Vagina (tissue), 2 donors: Measurements from ENCODE around the gene GPX1. TPM values are rescaled to one million over a fixed set of nuclear protein-coding genes. Genes with fewer than 3 reads are reported as not detected.

ENCODE experiments used
- DNase-seq, 2 donors: peaks; one replicate each; pipeline ENCODE4 v3.0.0-alpha.2; 2017; ENCODE audit errors: extremely low spot score in 2 of 2
- H3K27ac ChIP-seq: fragments of 200-600 bp; sonication (generic); one replicate; pipeline ENCODE4 v1.5.1; 2019
- H3K27me3 ChIP-seq: fragments of 200-600 bp; sonication (generic); one replicate; pipeline ENCODE4 v1.5.1; 2019
- H3K36me3 ChIP-seq, 2 donors: fragments of 200-600 bp; sonication (generic); one replicate each; pipeline ENCODE4 v1.5.1; 2017 to 2019
- H3K4me1 ChIP-seq: fragments of 200-600 bp; sonication (generic); one replicate; pipeline ENCODE4 v1.5.1; 2019
- H3K4me3 ChIP-seq, 2 donors: fragments of 200-600 bp; sonication (generic); 1 replicate in 1 of 2; 2 replicates in 1 of 2; pipeline ENCODE4 v1.5.1; 2016 to 2019
- H3K9me3 ChIP-seq: fragments of 200-600 bp; sonication (generic); one replicate; pipeline ENCODE4 v1.5.1; 2019
- CTCF ChIP-seq, 3 experiments: fragments of 450-650 bp in 2 of 3; fragments of 200-600 bp in 1 of 3; sonication (generic) in 1 of 3; IDR thresholded peaks; one replicate each; pipeline ENCODE4 v1.5.1; 2017 to 2019; ENCODE audit warnings: antibody characterized with exemption in 3 of 3, mild to moderate bottlenecking in 2 of 3, moderate library complexity in 2 of 3
- POLR2A ChIP-seq, 2 donors: fragments of 450-650 bp; IDR thresholded peaks; one replicate each; pipeline ENCODE4 v1.6.1; 2017; ENCODE audit warnings: antibody characterized with exemption in 2 of 2, mild to moderate bottlenecking in 2 of 2, moderate library complexity in 2 of 2
- POLR2AphosphoS5 ChIP-seq, 2 donors: sonication (generic); formaldehyde crosslinking; IDR thresholded peaks; one replicate each; pipeline ENCODE4 v1.9.0; 2017; ENCODE audit warnings: antibody characterized with exemption in 2 of 2, mild to moderate bottlenecking in 2 of 2, low read depth in 1 of 2; ENCODE audit not compliant: insufficient read depth in 1 of 2
- intact Hi-C: fragments of 100-400 bp; cut with DNase I; formaldehyde crosslinking; loops from one replicate; pipeline ENCODE4 v1.15.1; 2023
- total RNA-seq: library from RNA; depleted of rRNA; stranded (reverse); fragments of >200 nt; gene quantifications from one replicate; pipeline ENCODE4 v1.2.3, GENCODE V29; 2016

The GPX1 gene
- total RNA-seq, 1 donor from 2014 or later, result 326 TPM

- H3K4me3 ChIP-seq, result no peak overlapping the region
These were observed 11.3 kb downstream of the GPX1 start for GRCh38 chr3:49346797-49347251.

DNA sequence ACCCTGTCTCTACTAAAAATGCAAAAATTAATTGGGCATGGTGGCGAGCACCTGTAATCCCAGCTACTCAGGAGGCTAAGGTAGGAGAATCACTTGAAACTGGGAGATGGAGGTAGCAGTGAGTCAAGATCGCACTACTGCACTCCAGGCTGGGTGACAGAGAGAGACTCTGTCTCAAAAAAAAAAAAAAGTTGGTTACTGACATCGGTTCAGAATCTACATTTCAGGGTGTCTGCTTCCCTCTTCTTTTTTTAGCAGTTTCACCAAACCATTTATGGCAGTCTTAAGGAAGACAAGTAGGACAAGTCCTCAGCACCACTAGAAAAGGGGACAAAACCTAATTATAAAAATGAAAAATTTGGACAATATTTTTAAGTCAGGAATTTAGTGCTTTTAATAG, 15.0 kb downstream of the GPX1 start:
- H3K9me3 ChIP-seq, result no peaks in the 10 kb centered on the region
- no peak overlapping the region for H3K27ac ChIP-seq
- no peaks in the 10 kb centered on the region for H3K36me3 ChIP-seq
- no peaks in the 10 kb centered on the region for H3K27me3 ChIP-seq
- TF ChIP-seq CTCF (IDR thresholded peaks at IDR 0.05) (no peak), POLR2A (IDR thresholded peaks at IDR 0.05) (no peak), POLR2AphosphoS5 (IDR thresholded peaks at IDR 0.05; ENCODE audit: insufficient read depth in 1 of 2, low read depth in 1 of 2) (no peak)
- intact Hi-C loops, result loop anchor here (5.0 kb wide), 1 partner anchor 171 kb away; the partner anchor contains the start of gene KLHDC8B
- no peak for DNase-seq
- no peak overlapping the region for H3K4me3 ChIP-seq
- H3K4me1 ChIP-seq, result peaks cover 27% of the 10 kb centered on the region

More at GRCh38 chr3:49346797-49347251, 11.3 kb downstream of the GPX1 start:
- no peak for DNase-seq
- intact Hi-C loops, result no loop called here
- peak overlapping the region; percentile 39 for H3K27ac ChIP-seq
- H3K9me3 ChIP-seq, result no peaks in the 10 kb centered on the region
- no peaks in the 10 kb centered on the region for H3K36me3 ChIP-seq
- TF ChIP-seq CTCF (IDR thresholded peaks at IDR 0.05) (no peak), POLR2A (IDR thresholded peaks at IDR 0.05) (no peak), POLR2AphosphoS5 (IDR thresholded peaks at IDR 0.05; ENCODE audit: insufficient read depth in 1 of 2, low read depth in 1 of 2) (peak in 1 of 2 donors; percentile 58)
- H3K27me3 ChIP-seq, result no peaks in the 10 kb centered on the region
- peaks cover 17% of the 10 kb centered on the region for H3K4me1 ChIP-seq

DNA sequence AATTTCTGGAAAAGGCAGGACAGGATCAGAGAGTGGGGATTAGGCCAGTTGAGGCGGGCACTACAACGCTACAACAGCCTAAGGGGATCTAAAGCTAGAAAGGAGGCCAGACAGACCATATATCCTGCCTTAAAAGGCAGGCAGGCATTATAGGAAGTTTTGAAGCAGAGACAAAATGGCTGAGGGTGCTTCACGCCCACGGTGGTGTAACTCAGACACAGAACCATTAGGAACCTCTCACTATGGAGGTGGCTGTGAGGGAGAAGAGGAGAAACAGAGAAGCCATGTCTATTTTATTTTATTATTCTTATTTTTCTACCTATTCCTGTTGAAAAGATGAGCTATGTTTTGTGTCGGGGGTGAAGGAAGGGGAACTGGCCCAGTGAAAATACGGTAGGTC, 16.2 kb downstream of the GPX1 start:
- Histone ChIP-seq H3K4me3 (no peak overlapping the region), H3K9me3 (no peaks in the 10 kb centered on the region), H3K36me3 (no peaks in the 10 kb centered on the region), H3K4me1 (peaks cover 30% of the 10 kb centered on the region), H3K27ac (no peak overlapping the region), H3K27me3 (no peaks in the 10 kb centered on the region)
- intact Hi-C loops, result loop anchor here (5.0 kb wide), 1 partner anchor 170 kb away; the partner anchor contains the start of gene KLHDC8B
- no peak for DNase-seq
- TF ChIP-seq POLR2AphosphoS5 (IDR thresholded peaks at IDR 0.05; ENCODE audit: insufficient read depth in 1 of 2, low read depth in 1 of 2) (no peak), POLR2A (IDR thresholded peaks at IDR 0.05) (no peak), CTCF (IDR thresholded peaks at IDR 0.05) (no peak)

GRCh38 chr3:49339941-49340800, 18.0 kb downstream of the GPX1 start, which contains the start of gene USP4:
USP4 (minus strand) TSS chr3:49340053; CDS start chr3:49340024, 29 bp downstream.
- intact Hi-C loops, result loop anchor here (5.0 kb wide), 1 partner anchor 168 kb away; the partner anchor contains the start of gene KLHDC8B
- Histone ChIP-seq H3K27ac (peak within 1 kb of the TSS; percentile 97), H3K4me3 (peak within 1 kb of the TSS; percentile 61 to 91), H3K36me3 (peaks cover 0 to 10% of the 10 kb centered on the region in 2 donors), H3K27me3 (no peaks in the 10 kb centered on the region), H3K9me3 (no peaks in the 10 kb centered on the region), H3K4me1 (peaks cover 30% of the 10 kb centered on the region)
- DNase-seq, result peak in 1 of 2 donors; percentile 91
- TF ChIP-seq CTCF (IDR thresholded peaks at IDR 0.05), result peak in 2 of 3 experiments; percentile 20 to 67
- peak; percentile 51 to 88 for TF ChIP-seq POLR2AphosphoS5 (IDR thresholded peaks at IDR 0.05; ENCODE audit: insufficient read depth in 1 of 2, low read depth in 1 of 2)
- peak in 1 of 2 donors; percentile 51 for TF ChIP-seq POLR2A (IDR thresholded peaks at IDR 0.05)
